Purkinje cell (primary cell): ENCODE measurements around the gene CLCA1. TPM values are rescaled to one million over a fixed set of nuclear protein-coding genes. Genes with fewer than 3 reads are reported as not detected.

Experiments
- polyA plus RNA-seq: library from polyadenylated mRNA; unstranded; fragments of >200 nt; fragmentation: Nextera tagmentation; gene quantifications from 2 replicates; pipeline ENCODE4 v1.2.1, GENCODE V29; 2014

Gene CLCA1
- not detected in 2 replicates for polyA plus RNA-seq

GRCh38 chr1:86468501-86468977 is at the start of gene CLCA1:
CLCA1 (plus strand) TSS chr1:86468927; CDS start chr1:86468972, 45 bp downstream.

GRCh38 chr1:86423873-86424272 is 44.9 kb upstream of the CLCA1 start, which contains the start of gene CLCA2:
CLCA2 (plus strand) TSS chr1:86424171; CDS start chr1:86424248, 77 bp downstream.

GRCh38 chr1:86546787-86547221 is 78.1 kb downstream of the CLCA1 start, which contains the start of gene CLCA4:
CLCA4 (plus strand) TSS chr1:86547078; CDS start chr1:86547120, 42 bp downstream.

Other genes with a start within 250 kb of the CLCA1 start
- gene ODF2L, start 72.6 kb upstream of the CLCA1 start, polyA plus RNA-seq = 61.9 and 74.9 TPM in 2 replicates
- gene CLCA2, start 44.8 kb upstream of the CLCA1 start, polyA plus RNA-seq = 0.05 TPM in 1 of 2 replicates, not detected in the other
- not detected in 2 replicates for gene CLCA4, start 78.2 kb downstream of the CLCA1 start, polyA plus RNA-seq
- gene SH3GLB1, start 235.6 kb downstream of the CLCA1 start, polyA plus RNA-seq = 25.3 and 26.6 TPM in 2 replicates